Left hindlimb (tissue), 1 donor: ENCODE results near the gene SHC3.
"Not testable (repeated sequence)": the region's sequence is repeated elsewhere in the genome, so short reads cannot be mapped to it uniquely, and the experiment has no call there.

Experiments used
- DNase-seq: peaks from one replicate; pipeline ENCODE4 v3.0.0-alpha.2; 2018

SHC3 gene

GRCh38 chr9:89177944-89178829 is at the start of gene SHC3:
Gene SHC3, minus strand, starts transcription at chr9:89178818. Its CDS starts 358 bp downstream, at chr9:89178460.
- DNase-seq: no peak

- no peak for DNase-seq
Measured at GRCh38 chr9:89225991-89226471, 47.4 kb upstream of the SHC3 start.

GRCh38 chr9:89225587-89225986 is 47.0 kb upstream of the SHC3 start:
- DNase-seq: no peak

GRCh38 chr9:89225036-89225435 is 46.4 kb upstream of the SHC3 start:
- no peak for DNase-seq

- DNase-seq: no peak
Measured at GRCh38 chr9:89224633-89225032, 46.0 kb upstream of the SHC3 start.

- no peak for DNase-seq
Measured at GRCh38 chr9:89223396-89223977, 44.9 kb upstream of the SHC3 start.

- no peak for DNase-seq
Measured at GRCh38 chr9:89219637-89220036, 41.0 kb upstream of the SHC3 start.

GRCh38 chr9:89218040-89218928 is 39.7 kb upstream of the SHC3 start:
- DNase-seq: no peak

- DNase-seq: no peak
Measured at GRCh38 chr9:89215342-89215741, 36.7 kb upstream of the SHC3 start.

- no peak for DNase-seq
Measured at GRCh38 chr9:89213396-89213880, 34.8 kb upstream of the SHC3 start.

GRCh38 chr9:89212171-89212570 is 33.6 kb upstream of the SHC3 start:
- DNase-seq: no peak

- DNase-seq: not testable (repeated sequence)
Measured at GRCh38 chr9:89209311-89209710, 30.7 kb upstream of the SHC3 start.

GRCh38 chr9:89207026-89207425 is 28.4 kb upstream of the SHC3 start:
- no peak for DNase-seq

GRCh38 chr9:89204801-89205200 is 26.2 kb upstream of the SHC3 start:
- no peak for DNase-seq

- no peak for DNase-seq
Measured at GRCh38 chr9:89195131-89195797, 16.6 kb upstream of the SHC3 start.

- no peak for DNase-seq
Measured at GRCh38 chr9:89194421-89195130, 16.0 kb upstream of the SHC3 start.

- no peak for DNase-seq
Measured at GRCh38 chr9:89191004-89191403, 12.4 kb upstream of the SHC3 start.

- no peak for DNase-seq
Measured at GRCh38 chr9:89189215-89189614, 10.6 kb upstream of the SHC3 start.

- DNase-seq: no peak
Measured at GRCh38 chr9:89187950-89188349, 9.3 kb upstream of the SHC3 start.

- no peak for DNase-seq
Measured at GRCh38 chr9:89187541-89187940, 8.9 kb upstream of the SHC3 start.

GRCh38 chr9:89186960-89187359 is 8.3 kb upstream of the SHC3 start:
- no peak for DNase-seq

GRCh38 chr9:89185980-89186379 is 7.4 kb upstream of the SHC3 start:
- DNase-seq: no peak
